Measurements from ENCODE around the gene AFF1.

DNA sequence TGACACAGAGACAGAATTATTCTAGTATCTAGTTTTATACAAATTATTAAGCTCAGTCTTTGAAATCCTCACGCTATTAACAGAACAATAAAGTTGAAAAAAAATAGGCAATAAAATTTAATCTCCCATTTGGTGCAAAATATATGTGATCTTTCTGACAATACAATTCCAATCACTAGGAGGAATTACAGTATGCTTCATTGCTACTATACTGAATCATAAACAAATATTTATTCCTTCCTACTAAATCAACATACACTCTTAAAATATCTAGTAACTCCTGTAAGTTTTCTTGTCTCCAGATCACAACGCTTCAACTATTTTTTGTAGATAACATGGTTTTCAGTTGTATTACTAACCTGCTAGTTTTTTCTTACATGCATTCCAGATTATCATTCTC is 239.9 kb downstream of the AFF1 start:
- no peak for TF ChIP-seq EP300 (IDR thresholded peaks at IDR 0.05; ENCODE audit: borderline replicate concordance)
- TF ChIP-seq YY1 (IDR thresholded peaks at IDR 0.05; ENCODE audit: low read depth): no peak
